Skin of body (tissue), 2 donors: Measurements from ENCODE around the gene TEAD3. TPM values are rescaled to one million over a fixed set of nuclear protein-coding genes. Genes with fewer than 3 reads are reported as not detected.
A peak's percentile ranks its signal among the peaks of the same experiment; 100 is the strongest.
"Not testable (repeated sequence)": the region's sequence is repeated elsewhere in the genome, so short reads cannot be mapped to it uniquely, and the experiment has no call there.

Source experiments
- DNase-seq: peaks from one replicate; lab custom pipeline; 2025; lab: John Stamatoyannopoulos, UW
- total RNA-seq: library from RNA; depleted of rRNA; stranded (reverse); fragments of >200 nt; gene quantifications from one replicate; pipeline ENCODE4 v1.2.3, GENCODE V29; 2014

TEAD3 gene
- 14.3 TPM for total RNA-seq

- peak; percentile 75 for DNase-seq
Measured at GRCh38 chr6:35496841-35497570, at the start of gene TEAD3. Gene TEAD3, minus strand, starts transcription at chr6:35497079.

- DNase-seq: no peak
Measured at GRCh38 chr6:35544769-35545361, 48.0 kb upstream of the TEAD3 start.

- no peak for DNase-seq
Measured at GRCh38 chr6:35543459-35544193, 46.7 kb upstream of the TEAD3 start.

GRCh38 chr6:35541836-35542235 lies 45.0 kb upstream of the TEAD3 start:
- DNase-seq: no peak

GRCh38 chr6:35539223-35539622 lies 42.3 kb upstream of the TEAD3 start:
- no peak for DNase-seq

- DNase-seq: not testable (repeated sequence)
Measured at GRCh38 chr6:35535847-35536246, 39.0 kb upstream of the TEAD3 start.

- DNase-seq: peak; percentile 10
Measured at GRCh38 chr6:35534407-35535170, 37.7 kb upstream of the TEAD3 start.

GRCh38 chr6:35533981-35534380 lies 37.1 kb upstream of the TEAD3 start:
- DNase-seq: no peak

GRCh38 chr6:35532126-35532525 lies 35.2 kb upstream of the TEAD3 start:
- DNase-seq: no peak

GRCh38 chr6:35524380-35525020 lies 27.6 kb upstream of the TEAD3 start:
- no peak for DNase-seq

- DNase-seq: peak; percentile 52
Measured at GRCh38 chr6:35522660-35523658, 26.1 kb upstream of the TEAD3 start.

- no peak for DNase-seq
Measured at GRCh38 chr6:35522151-35522550, 25.3 kb upstream of the TEAD3 start.

GRCh38 chr6:35521235-35521634 lies 24.4 kb upstream of the TEAD3 start:
- DNase-seq: no peak

GRCh38 chr6:35519313-35520015 lies 22.6 kb upstream of the TEAD3 start:
- DNase-seq: no peak

- no peak for DNase-seq
Measured at GRCh38 chr6:35518566-35519312, 21.9 kb upstream of the TEAD3 start.

GRCh38 chr6:35517978-35518377 lies 21.1 kb upstream of the TEAD3 start:
- not testable (repeated sequence) for DNase-seq

- DNase-seq: no peak
Measured at GRCh38 chr6:35516712-35517111, 19.8 kb upstream of the TEAD3 start.

GRCh38 chr6:35515939-35516338 lies 19.1 kb upstream of the TEAD3 start:
- not testable (repeated sequence) for DNase-seq

GRCh38 chr6:35514587-35514986 lies 17.7 kb upstream of the TEAD3 start:
- no peak for DNase-seq
